ENCODE results near the gene IL1RAPL1. TPM values are rescaled to one million over a fixed set of nuclear protein-coding genes. Genes with fewer than 3 reads are reported as not detected.

Gene IL1RAPL1
- total and polyA plus RNA-seq, 2 experiments from 2014 or later: 0.18 to 0.49 TPM

- no peaks in the 10 kb centered on the region for H3K27me3 Mint-ChIP-seq (ENCODE audit: insufficient read depth, low read depth, poor library complexity)
- H3K4me1 Mint-ChIP-seq: no peaks in the 10 kb centered on the region
- DNase-seq (ENCODE audit: low spot score) (no peak), ATAC-seq (no peak)
- H3K36me3 Mint-ChIP-seq (ENCODE audit: low read depth): no peaks in the 10 kb centered on the region
- Histone ChIP-seq H3K4me1 (ENCODE audit: insufficient read depth) (no peaks in the 10 kb centered on the region), H3K27ac (ENCODE audit: low read depth) (no peak overlapping the region), H2AFZ (no peak overlapping the region), H3F3A (replicated peaks; ENCODE audit: low read depth) (no peaks in the 10 kb centered on the region), H4K20me1 (replicated peaks; ENCODE audit: insufficient read depth) (no peaks in the 10 kb centered on the region), H3K4me3 (no peak overlapping the region), H3K9me2 (ENCODE audit: insufficient read depth) (no peaks in the 10 kb centered on the region), H3K79me2 (replicated peaks; ENCODE audit: insufficient read depth) (no peaks in the 10 kb centered on the region), H3K27me3 (ENCODE audit: insufficient read depth) (no peaks in the 10 kb centered on the region), H3K4me2 (no peak overlapping the region), H3K36me3 (ENCODE audit: insufficient read depth) (no peaks in the 10 kb centered on the region)
- H3K27ac Mint-ChIP-seq: no peak overlapping the region
- no peak overlapping the region for H3K4me3 Mint-ChIP-seq
- H3K9me3 Mint-ChIP-seq: no peaks in the 10 kb centered on the region
- TF ChIP-seq POLR2AphosphoS5 (IDR thresholded peaks at IDR 0.05; ENCODE audit: low read depth) (no peak), CREB1 (CRISPR knock-in tag; IDR thresholded peaks at IDR 0.05; ENCODE audit: low read depth) (no peak), REST (IDR thresholded peaks at IDR 0.05; ENCODE audit: unreplicated experiment) (no peak), ZNF462 (CRISPR knock-in tag; IDR thresholded peaks at IDR 0.05) (no peak), EZH2phosphoT487 (IDR thresholded peaks at IDR 0.05; ENCODE audit: unreplicated experiment) (no peak), NANOG (IDR thresholded peaks at IDR 0.05; ENCODE audit: borderline replicate concordance) (no peak), JUNB (IDR thresholded peaks at IDR 0.05; ENCODE audit: unreplicated experiment) (no peak), ZNF114 (CRISPR knock-in tag; IDR thresholded peaks at IDR 0.05) (no peak), ZNF331 (CRISPR knock-in tag; IDR thresholded peaks at IDR 0.05; ENCODE audit: low read depth) (no peak), EZH2 (IDR thresholded peaks at IDR 0.05; ENCODE audit: low read depth, unreplicated experiment) (no peak), CTCF (conservative IDR thresholded peaks at IDR 0.05; ENCODE audit: low read depth in 2 of 2) (no peak), STAT1 (IDR thresholded peaks at IDR 0.05; ENCODE audit: unreplicated experiment) (no peak)
Observed at GRCh38 chrX:28888416-28888815, 301.2 kb downstream of the IL1RAPL1 start.

All from GM23338 (cell line).